GM12892 (cell line): Measurements from ENCODE around the gene ZGPAT.

Experiments
- POLR2A ChIP-seq: IDR thresholded peaks from 2 replicates; pipeline ENCODE4 v1.6.1; 2011; ENCODE audit warnings: low read depth, low read length, control low read depth
- POLR2AphosphoS5 ChIP-seq: IDR thresholded peaks from 2 replicates; pipeline ENCODE4 v1.6.1; 2011; ENCODE audit warnings: low read depth, low read length, control low read depth
- TAF1 ChIP-seq: IDR thresholded peaks from 2 replicates; pipeline ENCODE4 v1.6.1; 2011; ENCODE audit warnings: low read depth, mild to moderate bottlenecking, control low read depth, low read length, borderline replicate concordance

- no peak for TF ChIP-seq TAF1
- no peak; the same call in 1 of the 2 replicates for TF ChIP-seq POLR2AphosphoS5
- TF ChIP-seq POLR2A, result no peak
Measured at GRCh38 chr20:63702751-63703470, 4.9 kb upstream of the ZGPAT start.
